IMR-90 (cell line): ENCODE measurements around the gene NSD2. TPM values are rescaled to one million over a fixed set of nuclear protein-coding genes. Genes with fewer than 3 reads are reported as not detected.

ENCODE experiments used
- ATAC-seq: fragments of 200-7000 bp; cut with Tn5 transposase; 2 replicates; pipeline ENCODE4 v1.9.1; 2020; ENCODE audit warnings: low read depth, mild to moderate bottlenecking, moderate library complexity
- BruUV-seq: library from RNA; stranded (reverse); fragments of 400-500 nt; replicated peaks from 2 replicates; lab custom pipeline; 2021; lab: Mats Ljungman, UMichigan
- CTCF ChIA-PET: fragments of 300-600 bp; formaldehyde crosslinking; extraction: SDS; loops from one replicate; lab custom pipeline; 2021; ENCODE audit warnings: antibody characterized with exemption; lab: Yijun Ruan, JAX
- POLR2A ChIA-PET: fragments of 300-600 bp; sonication (Branson Sonifier 250); formaldehyde crosslinking; loops from one replicate; lab custom pipeline; 2022; ENCODE audit warnings: antibody characterized with exemption; ENCODE audit not compliant: unreplicated experiment; lab: Charles Lee
- DNase-seq: peaks from one replicate; pipeline ENCODE4 v3.0.0; 2013
- H2AFZ ChIP-seq: replicated peaks from 2 replicates; pipeline ENCODE3; 2013; ENCODE audit warnings: low read length, mild to moderate bottlenecking; ENCODE audit not compliant: poor library complexity
- H2AK5ac ChIP-seq: 2 replicates; pipeline ENCODE4 v1.6.1; 2013; ENCODE audit warnings: low read depth, low read length, inconsistent platforms
- H2AK9ac ChIP-seq: replicated peaks from 2 replicates; pipeline ENCODE3; 2013; ENCODE audit warnings: mild to moderate bottlenecking, low read depth, low read length, moderate library complexity; ENCODE audit not compliant: poor library complexity
- H2BK120ac ChIP-seq: 2 replicates; pipeline ENCODE4 v1.6.1; 2013; ENCODE audit warnings: low read depth, low read length, inconsistent platforms
- H2BK15ac ChIP-seq: 3 replicates; pipeline ENCODE4 v1.6.1; 2013; ENCODE audit warnings: low read depth, low read length, inconsistent platforms
- H2BK20ac ChIP-seq: 2 replicates; pipeline ENCODE4 v1.6.1; 2013; ENCODE audit warnings: low read depth, mild to moderate bottlenecking, inconsistent platforms, low read length, moderate library complexity
- H2BK5ac ChIP-seq: 2 replicates; pipeline ENCODE4 v1.6.1; 2013; ENCODE audit warnings: mild to moderate bottlenecking, low read depth, low read length, inconsistent platforms; ENCODE audit not compliant: poor library complexity, severe bottlenecking
- H3K14ac ChIP-seq: replicated peaks from 2 replicates; pipeline ENCODE4 v1.6.1; 2013; ENCODE audit warnings: low read depth, low read length, inconsistent platforms
- H3K18ac ChIP-seq: 2 replicates; pipeline ENCODE4 v1.6.1; 2013; ENCODE audit warnings: low read depth, low read length, control low read depth
- H3K23ac ChIP-seq: 2 replicates; pipeline ENCODE4 v1.6.1; 2013; ENCODE audit warnings: low read depth, low read length, inconsistent platforms
- H3K27ac ChIP-seq: 2 replicates; pipeline ENCODE4 v1.5.1; 2013; ENCODE audit warnings: mild to moderate bottlenecking, control low read depth, low read length; ENCODE audit not compliant: insufficient read depth
- H3K27me3 ChIP-seq: 2 replicates; pipeline ENCODE4 v1.6.1; 2013; ENCODE audit warnings: low read length; ENCODE audit not compliant: control insufficient read depth, insufficient read depth
- H3K36me3 ChIP-seq: 2 replicates; pipeline ENCODE4 v1.6.1; 2013; ENCODE audit warnings: low read length, mixed read lengths; ENCODE audit not compliant: control insufficient read depth, insufficient read depth
- H3K4ac ChIP-seq: 2 replicates; pipeline ENCODE4 v1.6.1; 2013; ENCODE audit warnings: low read depth, low read length, inconsistent platforms
- H3K4me1 ChIP-seq: 2 replicates; pipeline ENCODE4 v1.6.1; 2013; ENCODE audit warnings: low read length, mixed read lengths; ENCODE audit not compliant: control insufficient read depth, insufficient read depth
- H3K4me2 ChIP-seq: 2 replicates; pipeline ENCODE4 v1.6.1; 2013; ENCODE audit warnings: low read depth, mild to moderate bottlenecking, control low read depth, low read length, moderate library complexity
- H3K4me3 ChIP-seq: 2 replicates; pipeline ENCODE4 v1.5.1; 2013; ENCODE audit warnings: low read depth, mild to moderate bottlenecking, control low read depth, low read length, moderate library complexity; ENCODE audit not compliant: insufficient read depth
- H3K56ac ChIP-seq: 2 replicates; pipeline ENCODE4 v1.6.1; 2013; ENCODE audit warnings: low read length, inconsistent platforms; ENCODE audit not compliant: insufficient read depth; ENCODE audit errors: extremely low read depth
- H3K79me1 ChIP-seq, 2 experiments: 2 replicates each; pipeline ENCODE4 v1.6.1; 2013; ENCODE audit warnings: low read length in 2 of 2, inconsistent platforms in 1 of 2, low read depth in 1 of 2
- H3K9ac ChIP-seq: 2 replicates; pipeline ENCODE4 v1.6.1; 2013; ENCODE audit warnings: low read depth, low read length, control low read depth
- H3K9me1 ChIP-seq: 2 replicates; pipeline ENCODE4 v1.6.1; 2013; ENCODE audit warnings: low read length, inconsistent platforms; ENCODE audit not compliant: insufficient read depth
- H3K9me3 ChIP-seq: 2 replicates; pipeline ENCODE4 v1.6.1; 2013; ENCODE audit warnings: low read length; ENCODE audit not compliant: control insufficient read depth, insufficient read depth
- H4K20me1 ChIP-seq: 2 replicates; pipeline ENCODE4 v1.6.1; 2013; ENCODE audit warnings: low read length, inconsistent platforms; ENCODE audit not compliant: insufficient read depth
- H4K5ac ChIP-seq: 2 replicates; pipeline ENCODE4 v1.6.1; 2013; ENCODE audit warnings: mild to moderate bottlenecking, low read depth, low read length, control low read depth
- H4K8ac ChIP-seq, 2 experiments: 2 replicates each; pipeline ENCODE4 v1.6.1; 2013; ENCODE audit warnings: low read depth in 2 of 2, low read length in 2 of 2, control low read depth in 1 of 2, inconsistent platforms in 1 of 2
- H4K91ac ChIP-seq: 2 replicates; pipeline ENCODE4 v1.6.1; 2013; ENCODE audit warnings: low read depth, low read length, inconsistent platforms; ENCODE audit not compliant: insufficient read depth
- BHLHE40 ChIP-seq: fragments of 150-350 bp; IDR thresholded peaks from 2 replicates; pipeline ENCODE4 v1.6.1; 2016; ENCODE audit warnings: mild to moderate bottlenecking, low read depth, low read length
- CEBPB ChIP-seq: IDR thresholded peaks from 2 replicates; pipeline ENCODE4 v1.6.1; 2012; ENCODE audit warnings: low read depth, low read length, improper control_type of control experiment
- CHD1 ChIP-seq: IDR thresholded peaks from 2 replicates; pipeline ENCODE4 v1.6.1; 2012; ENCODE audit warnings: low read depth, low read length, improper control_type of control experiment
- CTCF ChIP-seq: conservative IDR thresholded peaks from 2 replicates; pipeline ENCODE4 v1.5.1; 2012; ENCODE audit warnings: mild to moderate bottlenecking, low read depth, low read length, improper control_type of control experiment
- ELK1 ChIP-seq: fragments of 150-350 bp; IDR thresholded peaks from 2 replicates; pipeline ENCODE4 v1.6.1; 2016; ENCODE audit warnings: low read depth, mild to moderate bottlenecking, low read length, moderate library complexity, borderline replicate concordance
- FOS ChIP-seq: fragments of 150-350 bp; IDR thresholded peaks from 2 replicates; pipeline ENCODE4 v1.6.1; 2016; ENCODE audit warnings: low read depth, low read length
- MAFK ChIP-seq: IDR thresholded peaks from 2 replicates; pipeline ENCODE4 v1.6.1; 2012; ENCODE audit warnings: low read depth, low read length, improper control_type of control experiment
- MAZ ChIP-seq: IDR thresholded peaks from 2 replicates; pipeline ENCODE4 v1.6.1; 2012; ENCODE audit warnings: low read depth, mild to moderate bottlenecking, low read length, improper control_type of control experiment, moderate library complexity, borderline replicate concordance
- MXI1 ChIP-seq: IDR thresholded peaks from 2 replicates; pipeline ENCODE4 v1.6.1; 2012; ENCODE audit warnings: low read depth, mild to moderate bottlenecking, low read length, moderate library complexity, borderline replicate concordance
- NFE2L2 ChIP-seq: fragments of 150-350 bp; IDR thresholded peaks from 2 replicates; pipeline ENCODE4 v1.6.1; 2016; ENCODE audit warnings: low read depth, mild to moderate bottlenecking, low read length
- POLR2A ChIP-seq: IDR thresholded peaks from 2 replicates; pipeline ENCODE4 v1.6.1; 2012; ENCODE audit warnings: mild to moderate bottlenecking, low read depth, low read length
- RAD21 ChIP-seq: IDR thresholded peaks from 2 replicates; pipeline ENCODE4 v1.6.1; 2012; ENCODE audit warnings: low read length, improper control_type of control experiment
- RCOR1 ChIP-seq: IDR thresholded peaks from 2 replicates; pipeline ENCODE4 v1.6.1; 2012; ENCODE audit warnings: mild to moderate bottlenecking, low read length, improper control_type of control experiment; ENCODE audit not compliant: insufficient replicate concordance
- RFX5 ChIP-seq: IDR thresholded peaks from 2 replicates; pipeline ENCODE4 v1.8.0; 2012; ENCODE audit warnings: low read depth, mild to moderate bottlenecking, low read length, moderate library complexity
- SMC3 ChIP-seq: fragments of 150-350 bp; IDR thresholded peaks from 2 replicates; pipeline ENCODE4 v1.6.1; 2016; ENCODE audit warnings: low read depth, mild to moderate bottlenecking, antibody characterized with exemption, low read length, moderate library complexity
- USF2 ChIP-seq: fragments of 150-350 bp; IDR thresholded peaks from 2 replicates; pipeline ENCODE4 v1.6.1; 2017; ENCODE audit warnings: mild to moderate bottlenecking, antibody characterized with exemption, low read length, low read depth
- WGBS, 2 experiments: methylation state at CpG; one replicate each; pipeline versions ENCODE4 v1.1.5 to v1.1.7; 2013; ENCODE audit warnings: missing lambda C conversion rate in 2 of 2; ENCODE audit not compliant: insufficient read length in 1 of 2; ENCODE audit errors: extremely low coverage in 2 of 2; 5-methylcytosine and 5-hydroxymethylcytosine counted together
- dilution Hi-C: fragments of 300-500 bp; cut with HindIII; formaldehyde crosslinking; loops from one replicate; pipeline ENCODE4 v1.14.3; 2018; ENCODE audit warnings: low sequenced_read_pairs; ENCODE audit not compliant: unreplicated experiment
- in situ Hi-C: fragments of 300-500 bp; cut with MboI; formaldehyde crosslinking; loops from 3 replicates; pipeline ENCODE4 v1.14.3; 2019; ENCODE audit warnings: low sequenced_read_pairs, inconsistent platforms, mixed read lengths
- intact Hi-C: fragments of 100-400 bp; cut with micrococcal nuclease; formaldehyde crosslinking; loops from 2 replicates; pipeline ENCODE4 v1.10.0; 2022
- polyA plus RNA-seq, 3 experiments: library from polyadenylated mRNA; depleted of rRNA; stranded (reverse); fragments of >200 nt; gene quantifications; 2 replicates each; pipeline ENCODE4 v1.2.3, GENCODE V29; 2012; ENCODE audit warnings: low replicate concordance in 1 of 3
- total RNA-seq: library from RNA; depleted of rRNA; stranded (reverse); fragments of >200 nt; gene quantifications from 2 replicates; pipeline ENCODE4 v1.2.3, GENCODE V29; 2012

NSD2 gene
- total and polyA plus RNA-seq, 2 of the 4 experiments (the other 2 are of a cell fraction): 35.9 to 68.1 TPM

DNA sequence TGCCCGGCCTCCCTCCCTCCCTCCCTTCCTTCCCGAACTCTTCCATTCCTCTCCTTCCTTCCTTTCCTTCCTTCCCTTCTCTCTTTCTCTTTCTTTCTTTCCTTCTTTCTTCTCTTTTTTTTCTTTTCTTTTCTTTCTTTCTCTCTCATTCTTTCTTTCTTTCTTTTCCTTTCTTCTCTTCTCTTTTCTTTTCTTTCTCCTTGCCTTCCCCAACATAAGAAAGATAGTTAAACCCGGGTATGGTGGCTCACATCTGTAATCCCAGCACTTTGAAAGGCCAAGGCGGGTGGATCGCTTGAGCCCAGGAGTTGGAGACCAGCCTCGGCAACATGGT lies 25.4 kb downstream of the NSD2 start:
- POLR2A ChIA-PET: no interaction called here

More for the DNA sequence above, 25.4 kb downstream of the NSD2 start:
- Histone ChIP-seq H3K4me1 (peaks cover 2% of the 10 kb centered on the region; the same call in 1 of the 2 replicates), H3K9me3 (no peaks in the 10 kb centered on the region), H2BK5ac (no peak overlapping the region), H4K91ac (no peak overlapping the region), H2AK5ac (no peak overlapping the region), H2BK15ac (no peak overlapping the region), H3K56ac (no peak overlapping the region), H3K18ac (no peak overlapping the region), H3K79me1 (peaks cover 15 to 61% of the 10 kb centered on the region in 2 experiments), H3K4me3 (no peak overlapping the region), H3K4ac (no peak overlapping the region), H3K27me3 (no peaks in the 10 kb centered on the region), H3K27ac (no peak overlapping the region), H3K14ac (no peak overlapping the region), H2AFZ (no peak overlapping the region), H3K36me3 (peaks cover 8% of the 10 kb centered on the region), H2BK120ac (no peak overlapping the region), H3K4me2 (no peak overlapping the region), H2AK9ac (no peak overlapping the region), H3K9ac (no peak overlapping the region), H4K20me1 (peaks cover 71% of the 10 kb centered on the region), H2BK20ac (no peak overlapping the region), H3K9me1 (peaks cover 3% of the 10 kb centered on the region), H3K23ac (no peak overlapping the region), H4K8ac (no peak overlapping the region), H4K5ac (no peak overlapping the region)
- CTCF ChIA-PET: interaction anchor here (1.0 kb wide), 1 partner anchor 11 kb away, joined by 3 read pairs; no protein-coding TSS in a partner anchor
- WGBS, 2 experiments: 100% methylated on average over 1 to 4 of the region's 6 CpGs
- intact Hi-C loops (loop anchor here (5.0 kb wide), 1 partner anchor 39 kb away; the partner anchor contains the start of gene LETM1), in situ Hi-C loops (no loop called here), dilution Hi-C loops (no loop called here)
- no peak for ATAC-seq
- BruUV-seq: no TSS peak
- no peak for DNase-seq
- no peak for TF ChIP-seq MAFK
- no peak for TF ChIP-seq ELK1
- TF ChIP-seq USF2: no peak
- no peak for TF ChIP-seq NFE2L2
- TF ChIP-seq BHLHE40: no peak
- TF ChIP-seq MAZ: no peak
- no peak for TF ChIP-seq RCOR1
- TF ChIP-seq CTCF: no peak
- TF ChIP-seq RFX5: no peak
- TF ChIP-seq MXI1: no peak
- no peak for TF ChIP-seq SMC3
- no peak for TF ChIP-seq RAD21
- TF ChIP-seq CHD1: no peak
- TF ChIP-seq POLR2A: no peak
- no peak for TF ChIP-seq CEBPB
- no peak for TF ChIP-seq FOS
